Neural cell (in vitro differentiated cells): ENCODE data around the gene SLC25A36. TPM values are rescaled to one million over a fixed set of nuclear protein-coding genes. Genes with fewer than 3 reads are reported as not detected.
A peak's percentile ranks its signal among the peaks of the same experiment; 100 is the strongest.

Experiments used
- H2AFZ ChIP-seq: fragments of 200-600, 300-800 bp; sonication (generic), shearing (Covaris generic); 2 replicates; pipeline ENCODE4 v1.6.0; 2014; ENCODE audit warnings: low read depth, mild to moderate bottlenecking, antibody characterized with exemption, low read length, moderate library complexity
- H3F3A ChIP-seq: fragments of 200-600 bp; shearing (Covaris generic); 2 replicates; pipeline ENCODE4 v1.6.1; 2016; ENCODE audit warnings: mild to moderate bottlenecking, moderate library complexity, mixed read lengths, antibody characterized with exemption, low read length; ENCODE audit not compliant: insufficient read depth, poor library complexity, severe bottlenecking
- H3K27ac ChIP-seq: fragments of 200-600, 300-800 bp; sonication (generic), shearing (Covaris generic); 2 replicates; pipeline ENCODE4 v1.5.1; 2014; ENCODE audit warnings: mild to moderate bottlenecking, low read length, moderate library complexity
- H3K27me3 ChIP-seq: fragments of 300-800, 200-600 bp; sonication (generic), shearing (Covaris generic); 2 replicates; pipeline ENCODE4 v1.6.0; 2014; ENCODE audit warnings: mild to moderate bottlenecking, low read depth, low read length, moderate library complexity; ENCODE audit not compliant: insufficient read depth
- H3K36me3 ChIP-seq: fragments of 300-800, 200-600 bp; sonication (generic), shearing (Covaris generic); 2 replicates; pipeline ENCODE4 v1.5.1; 2014; ENCODE audit warnings: mild to moderate bottlenecking, antibody characterized with exemption, low read length, moderate library complexity; ENCODE audit not compliant: insufficient read depth
- H3K4me2 ChIP-seq: fragments of 300-800, 200-600 bp; sonication (generic), shearing (Covaris generic); 2 replicates; pipeline ENCODE4 v1.6.0; 2014; ENCODE audit warnings: mild to moderate bottlenecking, low read length
- H3K4me3 ChIP-seq: fragments of 300-800, 200-600 bp; sonication (generic), shearing (Covaris generic); 2 replicates; pipeline ENCODE4 v1.5.1; 2014; ENCODE audit warnings: mild to moderate bottlenecking, low read length, moderate library complexity
- H3K79me2 ChIP-seq: fragments of 200-600 bp; shearing (Covaris generic); replicated peaks from 2 replicates; pipeline ENCODE4 v1.6.0; 2014; ENCODE audit warnings: mild to moderate bottlenecking, low read length, moderate library complexity; ENCODE audit not compliant: insufficient read depth
- H3K9ac ChIP-seq: fragments of 300-800, 200-600 bp; sonication (generic), shearing (Covaris generic); 2 replicates; pipeline ENCODE4 v1.6.1; 2016; ENCODE audit warnings: mild to moderate bottlenecking, low read length, mixed read lengths
- H3K9me2 ChIP-seq: fragments of 200-600 bp; shearing (Covaris generic); 2 replicates; pipeline ENCODE4 v1.6.1; 2016; ENCODE audit warnings: mild to moderate bottlenecking, low read length, mixed read lengths; ENCODE audit not compliant: insufficient read depth
- H3K9me3 ChIP-seq: fragments of 200-600, 300-800 bp; sonication (generic), shearing (Covaris generic); 2 replicates; pipeline ENCODE4 v1.6.1; 2016; ENCODE audit warnings: mild to moderate bottlenecking, mixed run types, low read length, moderate library complexity, mixed read lengths
- H4K20me1 ChIP-seq: fragments of 200-600 bp; shearing (Covaris generic); 2 replicates; pipeline ENCODE4 v1.6.1; 2016; ENCODE audit warnings: mild to moderate bottlenecking, mixed run types; ENCODE audit not compliant: insufficient read depth
- CTCF ChIP-seq: fragments of 450-650 bp; IDR thresholded peaks from 2 replicates; pipeline ENCODE4 v1.5.1; 2014; ENCODE audit warnings: antibody characterized with exemption, mild to moderate bottlenecking, moderate library complexity; ENCODE audit not compliant: poor library complexity, severe bottlenecking
- EP300 ChIP-seq: fragments of 450-650 bp; conservative IDR thresholded peaks from 2 replicates; pipeline ENCODE4 v1.6.1; 2014; ENCODE audit warnings: antibody characterized with exemption, mild to moderate bottlenecking, moderate library complexity; ENCODE audit not compliant: poor library complexity, severe bottlenecking
- EZH2 ChIP-seq: fragments of 200-600, 300-800 bp; shearing (Covaris generic), sonication (generic); IDR thresholded peaks from 2 replicates; pipeline ENCODE4 v1.6.1; 2014; ENCODE audit warnings: antibody characterized with exemption, low read length, borderline replicate concordance, mild to moderate bottlenecking; ENCODE audit not compliant: insufficient read depth, poor library complexity, severe bottlenecking
- MXI1 ChIP-seq: fragments of 450-650 bp; conservative IDR thresholded peaks from 2 replicates; pipeline ENCODE4 v1.6.1; 2014; ENCODE audit warnings: antibody characterized with exemption, mild to moderate bottlenecking; ENCODE audit not compliant: poor library complexity, severe bottlenecking
- POLR2AphosphoS5 ChIP-seq: IDR thresholded peaks from 2 replicates; pipeline ENCODE4 v1.6.1; 2012
- RAD21 ChIP-seq: fragments of 450-650 bp; conservative IDR thresholded peaks from 2 replicates; pipeline ENCODE4 v1.6.1; 2014; ENCODE audit warnings: antibody characterized with exemption, mild to moderate bottlenecking, moderate library complexity
- REST ChIP-seq: IDR thresholded peaks from 2 replicates; pipeline ENCODE4 v1.6.1; 2012; ENCODE audit warnings: borderline replicate concordance
- SMC3 ChIP-seq: fragments of 450-650 bp; conservative IDR thresholded peaks from 2 replicates; pipeline ENCODE4 v1.6.1; 2014; ENCODE audit warnings: antibody characterized with exemption, mild to moderate bottlenecking, moderate library complexity; ENCODE audit not compliant: poor library complexity
- TAF1 ChIP-seq: IDR thresholded peaks from 2 replicates; pipeline ENCODE4 v1.6.1; 2012; ENCODE audit warnings: low read depth
- polyA plus RNA-seq: library from polyadenylated mRNA; depleted of rRNA; stranded (reverse); fragments of >200 nt; gene quantifications from 2 replicates; pipeline ENCODE4 v1.2.3, GENCODE V29; 2014

The SLC25A36 gene
- polyA plus RNA-seq, 1 donor from 2014 or later, result 227 TPM

GRCh38 chr3:140943781-140944552, 2.3 kb downstream of the SLC25A36 start:
- Histone ChIP-seq H3K9me3 (no peaks in the 10 kb centered on the region), H3K27me3 (no peaks in the 10 kb centered on the region), H3K4me2 (peak overlapping the region; percentile 82), H3F3A (no peaks in the 10 kb centered on the region), H4K20me1 (no peaks in the 10 kb centered on the region), H3K9ac (peak overlapping the region; percentile 98), H3K36me3 (no peaks in the 10 kb centered on the region), H3K27ac (peak overlapping the region; percentile 95), H3K4me3 (peak overlapping the region; percentile 93), H3K9me2 (no peaks in the 10 kb centered on the region), H3K79me2 (peaks cover 56% of the 10 kb centered on the region), H2AFZ (no peak overlapping the region)
- TF ChIP-seq EP300 (no peak), POLR2AphosphoS5 (no peak), REST (no peak), TAF1 (no peak), MXI1 (no peak), CTCF (no peak), EZH2 (no peak), SMC3 (no peak), RAD21 (no peak)

GRCh38 chr3:140948460-140949249, 7.0 kb downstream of the SLC25A36 start:
- Histone ChIP-seq H4K20me1 (no peaks in the 10 kb centered on the region), H3K27ac (no peak overlapping the region), H3K4me3 (no peak overlapping the region), H3K36me3 (no peaks in the 10 kb centered on the region), H3K27me3 (no peaks in the 10 kb centered on the region), H2AFZ (no peak overlapping the region), H3K4me2 (no peak overlapping the region), H3K9me2 (no peaks in the 10 kb centered on the region), H3F3A (no peaks in the 10 kb centered on the region), H3K9me3 (no peaks in the 10 kb centered on the region), H3K9ac (no peak overlapping the region), H3K79me2 (peaks cover 77% of the 10 kb centered on the region)
- TF ChIP-seq TAF1 (no peak), REST (no peak), MXI1 (no peak), RAD21 (no peak), EP300 (no peak), SMC3 (no peak), POLR2AphosphoS5 (no peak), EZH2 (no peak), CTCF (no peak)
